A673 (cell line): ENCODE data around the gene NUP62. TPM values are rescaled to one million over a fixed set of nuclear protein-coding genes. Genes with fewer than 3 reads are reported as not detected.

ENCODE experiments used
- BruUV-seq: library from RNA; stranded (reverse); fragments of 400-500 nt; replicated peaks from 2 replicates; lab custom pipeline; 2021; lab: Mats Ljungman, UMichigan
- CTCF ChIA-PET: fragments of 300-600 bp; sonication (Branson Sonifier 250); formaldehyde crosslinking; loops from one replicate; lab custom pipeline; 2022; ENCODE audit warnings: antibody characterized with exemption; lab: Charles Lee
- POLR2A ChIA-PET: fragments of 300-600 bp; sonication (Branson Sonifier 250); formaldehyde crosslinking; loops from one replicate; lab custom pipeline; 2022; ENCODE audit warnings: antibody characterized with exemption; ENCODE audit not compliant: low non-redundant PET; lab: Charles Lee
- DNase-seq: peaks from one replicate; pipeline ENCODE4 v3.0.0-alpha.2; 2015; ENCODE audit warnings: low spot score
- H3K27ac ChIP-seq: fragments of 200-600 bp; sonication (generic); 2 replicates; pipeline ENCODE4 v1.5.1; 2016; ENCODE audit warnings: mixed run types, low read depth, mild to moderate bottlenecking, mixed read lengths, antibody characterized with exemption, low read length; ENCODE audit not compliant: poor library complexity, severe bottlenecking
- H3K27me3 ChIP-seq: fragments of 200-600 bp; sonication (generic); replicated peaks from 2 replicates; pipeline ENCODE4 v1.6.1; 2017; ENCODE audit warnings: mixed run types, low read depth, mild to moderate bottlenecking, mixed read lengths, antibody characterized with exemption, low read length; ENCODE audit not compliant: insufficient read depth, poor library complexity
- H3K36me3 ChIP-seq: fragments of 200-600 bp; sonication (generic); 2 replicates; pipeline ENCODE4 v1.6.1; 2016; ENCODE audit warnings: mixed run types, mild to moderate bottlenecking, mixed read lengths, antibody characterized with exemption, low read length; ENCODE audit not compliant: insufficient read depth, poor library complexity, severe bottlenecking
- H3K4me1 ChIP-seq: fragments of 200-600 bp; sonication (generic); 2 replicates; pipeline ENCODE4 v1.6.1; 2017; ENCODE audit warnings: mixed run types, mild to moderate bottlenecking, mixed read lengths, antibody characterized with exemption, low read length; ENCODE audit not compliant: insufficient read depth, poor library complexity, severe bottlenecking
- H3K4me3 ChIP-seq: fragments of 200-600 bp; sonication (generic); 2 replicates; pipeline ENCODE4 v1.5.1; 2016; ENCODE audit warnings: low read depth, mixed run types, mild to moderate bottlenecking, mixed read lengths, low read length; ENCODE audit not compliant: poor library complexity, severe bottlenecking
- H3K9me3 ChIP-seq: fragments of 200-600 bp; sonication (generic); 2 replicates; pipeline ENCODE4 v1.6.1; 2016; ENCODE audit warnings: mixed run types, low read depth, mild to moderate bottlenecking, mixed read lengths, antibody characterized with exemption, low read length; ENCODE audit not compliant: poor library complexity, severe bottlenecking
- EZH2 ChIP-seq: fragments of 200-600 bp; sonication (generic); IDR thresholded peaks from 2 replicates; pipeline ENCODE4 v1.6.1; 2017; ENCODE audit warnings: borderline replicate concordance, low read depth, mild to moderate bottlenecking, mixed read lengths, antibody characterized with exemption, low read length; ENCODE audit not compliant: poor library complexity, severe bottlenecking
- intact Hi-C: fragments of 100-400 bp; cut with micrococcal nuclease; formaldehyde crosslinking; loops from one replicate; pipeline ENCODE4 v1.10.0; 2022; ENCODE audit not compliant: unreplicated experiment
- total RNA-seq: library from RNA; stranded (reverse); gene quantifications from 2 replicates; pipeline ENCODE4 v1.2.3, GENCODE V29; 2021
- TF ChIP-seq, protein P1 (sequence below): fragments of 300-800, 200-600 bp; sonication (generic); conservative IDR thresholded peaks from 2 replicates; pipeline ENCODE4 v1.5.1; 2017; ENCODE audit warnings: low read depth, mild to moderate bottlenecking, antibody characterized with exemption, low read length, moderate library complexity, mixed read lengths

The NUP62 gene
- total RNA-seq, 1 experiment from 2014 or later = 98.5 TPM

DNA sequence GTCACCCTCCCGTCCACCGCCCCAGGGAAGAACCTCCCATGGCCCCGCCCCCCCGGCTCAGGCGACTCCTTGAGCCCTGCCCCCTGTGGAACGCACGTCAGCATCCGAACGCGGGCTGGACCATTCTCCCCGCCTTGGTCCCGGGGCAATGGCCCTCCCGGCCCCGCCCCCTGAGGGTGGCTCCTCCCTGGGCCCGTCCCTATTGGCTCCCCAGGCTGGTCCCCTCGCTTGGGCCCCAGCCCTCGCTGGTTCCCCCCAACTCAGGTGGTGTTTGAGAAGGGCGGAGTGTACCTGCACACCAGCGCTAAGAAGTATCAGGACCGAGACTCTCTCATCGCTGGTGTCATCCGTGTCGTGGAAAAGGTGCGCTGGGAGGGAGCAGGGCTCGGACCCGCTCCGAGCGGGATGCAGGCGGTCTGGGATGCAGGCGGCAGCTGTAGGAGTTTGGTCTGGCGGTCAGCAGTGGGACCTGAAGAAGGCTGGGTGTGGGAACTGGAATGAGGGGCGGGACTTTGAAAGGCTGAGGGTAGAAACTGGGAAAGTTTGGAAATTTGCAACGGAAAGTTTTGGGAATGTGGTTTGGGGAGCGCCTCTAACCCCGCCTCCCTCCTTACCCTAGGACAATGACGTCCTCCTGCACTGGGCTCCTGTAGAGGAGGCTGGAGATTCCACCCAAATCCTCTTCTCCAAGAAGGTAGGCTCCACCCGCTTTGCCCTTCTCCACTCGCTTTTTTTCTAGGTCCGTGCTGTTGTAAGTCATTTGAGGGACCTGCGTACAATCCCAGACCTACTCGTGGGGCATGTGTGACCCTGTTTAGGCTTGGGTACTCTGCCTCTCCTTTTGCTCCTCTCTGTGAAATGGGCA is 51.2 kb downstream of the NUP62 start:
- Histone ChIP-seq H3K9me3 (peaks cover 6% of the 10 kb centered on the region), H3K4me1 (peaks cover 17% of the 10 kb centered on the region), H3K4me3 (peak overlapping the region; percentile 95), H3K27me3 (no peaks in the 10 kb centered on the region), H3K36me3 (peaks cover 35% of the 10 kb centered on the region), H3K27ac (peak overlapping the region; percentile 99)
- TF ChIP-seq, protein P1, sequence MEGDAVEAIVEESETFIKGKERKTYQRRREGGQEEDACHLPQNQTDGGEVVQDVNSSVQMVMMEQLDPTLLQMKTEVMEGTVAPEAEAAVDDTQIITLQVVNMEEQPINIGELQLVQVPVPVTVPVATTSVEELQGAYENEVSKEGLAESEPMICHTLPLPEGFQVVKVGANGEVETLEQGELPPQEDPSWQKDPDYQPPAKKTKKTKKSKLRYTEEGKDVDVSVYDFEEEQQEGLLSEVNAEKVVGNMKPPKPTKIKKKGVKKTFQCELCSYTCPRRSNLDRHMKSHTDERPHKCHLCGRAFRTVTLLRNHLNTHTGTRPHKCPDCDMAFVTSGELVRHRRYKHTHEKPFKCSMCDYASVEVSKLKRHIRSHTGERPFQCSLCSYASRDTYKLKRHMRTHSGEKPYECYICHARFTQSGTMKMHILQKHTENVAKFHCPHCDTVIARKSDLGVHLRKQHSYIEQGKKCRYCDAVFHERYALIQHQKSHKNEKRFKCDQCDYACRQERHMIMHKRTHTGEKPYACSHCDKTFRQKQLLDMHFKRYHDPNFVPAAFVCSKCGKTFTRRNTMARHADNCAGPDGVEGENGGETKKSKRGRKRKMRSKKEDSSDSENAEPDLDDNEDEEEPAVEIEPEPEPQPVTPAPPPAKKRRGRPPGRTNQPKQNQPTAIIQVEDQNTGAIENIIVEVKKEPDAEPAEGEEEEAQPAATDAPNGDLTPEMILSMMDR = no peak
- no peak for TF ChIP-seq EZH2
- BruUV-seq = no TSS peak
- POLR2A ChIA-PET = interaction anchor here (0.6 kb wide), 1 partner anchor 451 kb away, joined by 12 read pairs; no protein-coding TSS in a partner anchor
- DNase-seq = peak; percentile 99
- intact Hi-C loops = loop anchor here (10.0 kb wide), 1 partner anchor 383 kb away; the partner anchor contains the start of gene RPS11
- CTCF ChIA-PET = no interaction called here

DNA sequence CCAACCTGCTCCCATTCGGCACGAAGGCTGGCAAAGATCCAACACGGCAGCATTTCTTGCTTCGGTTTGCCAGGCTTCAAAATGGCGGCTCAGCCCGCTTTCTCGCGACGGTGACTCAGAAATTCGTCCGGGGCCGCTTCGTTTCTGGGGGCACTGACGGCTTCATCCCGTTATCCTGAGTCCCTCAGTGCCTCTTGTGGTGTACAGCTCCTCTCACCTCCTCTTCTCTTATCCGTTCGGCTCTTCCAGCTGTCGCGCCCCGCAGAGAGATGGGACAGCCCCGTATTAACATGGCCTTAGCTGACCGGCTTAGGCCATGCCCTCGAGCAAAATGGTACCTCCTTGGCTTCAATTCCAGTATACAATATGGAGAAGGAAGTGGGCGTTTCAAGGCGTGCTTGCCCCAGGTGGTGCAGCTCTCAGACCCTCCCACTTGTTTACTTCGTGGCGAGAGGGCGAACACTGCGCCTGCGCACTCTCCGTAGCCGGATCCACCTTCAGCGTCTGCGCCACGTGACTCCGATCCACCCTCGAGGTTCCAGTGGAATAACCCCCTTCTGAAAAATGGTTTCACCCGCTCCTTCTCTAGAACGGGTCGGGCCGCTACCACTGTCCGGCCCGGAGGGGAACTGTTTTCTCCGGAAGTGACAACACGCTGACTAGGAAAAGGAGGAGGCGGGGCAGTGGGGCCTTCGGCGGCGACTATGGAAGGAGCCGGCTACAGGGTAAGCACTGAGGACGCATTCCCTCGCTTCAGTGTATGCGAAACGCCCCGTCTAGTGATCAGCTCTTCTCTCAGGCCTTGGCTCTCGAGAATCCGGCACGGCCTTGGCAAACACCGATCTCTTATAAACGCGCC is 52.1 kb downstream of the NUP62 start, which contains the start of the genes AKT1S1 and TBC1D17:
Gene AKT1S1 (minus strand): TSS at position 336 of the 859 bp plus-strand sequence. CDS start 4,060 bp downstream, outside the sequence.
Gene TBC1D17 (plus strand): TSS at position 683 of the 859 bp plus-strand sequence. CDS start 22 bp downstream, at position 705.
- H3K9me3 ChIP-seq = no peaks in the 10 kb centered on the region
- peaks cover 17% of the 10 kb centered on the region for H3K4me1 ChIP-seq
- no TSS peak for BruUV-seq
- H3K27me3 ChIP-seq = no peaks in the 10 kb centered on the region
- H3K36me3 ChIP-seq = peaks cover 26% of the 10 kb centered on the region
- ChIA-PET CTCF (no interaction called here), POLR2A (interaction anchor here (0.5 to 0.6 kb wide), 4 partner anchors 49 to 451 kb away, joined by 3 to 12 read pairs (median 5); partner anchors contain the start of gene NUP62)
- H3K27ac ChIP-seq = peak within 1 kb of the TSS; percentile 99
- peak; percentile 100 for DNase-seq
- H3K4me3 ChIP-seq = peak within 1 kb of the TSS; percentile 95
- intact Hi-C loops = loop anchor here (10.0 kb wide), 1 partner anchor 382 kb away; the partner anchor contains the start of gene RPS11
- TF ChIP-seq EZH2 = no peak
- TF ChIP-seq, protein P1 = no peak
